GM19328 (cell line): ENCODE measurements around the gene STEAP1B.
"Not testable (repeated sequence)": the region's sequence is repeated elsewhere in the genome, so short reads cannot be mapped to it uniquely, and the experiment has no call there.

Source experiments
- ATAC-seq: cut with Tn5 transposase; IDR thresholded peaks from one replicate; pipeline ENCODE4 v1.9.1; 2021; ENCODE audit warnings: mild to moderate bottlenecking, moderate library complexity; ENCODE audit not compliant: unreplicated experiment

The STEAP1B gene

DNA sequence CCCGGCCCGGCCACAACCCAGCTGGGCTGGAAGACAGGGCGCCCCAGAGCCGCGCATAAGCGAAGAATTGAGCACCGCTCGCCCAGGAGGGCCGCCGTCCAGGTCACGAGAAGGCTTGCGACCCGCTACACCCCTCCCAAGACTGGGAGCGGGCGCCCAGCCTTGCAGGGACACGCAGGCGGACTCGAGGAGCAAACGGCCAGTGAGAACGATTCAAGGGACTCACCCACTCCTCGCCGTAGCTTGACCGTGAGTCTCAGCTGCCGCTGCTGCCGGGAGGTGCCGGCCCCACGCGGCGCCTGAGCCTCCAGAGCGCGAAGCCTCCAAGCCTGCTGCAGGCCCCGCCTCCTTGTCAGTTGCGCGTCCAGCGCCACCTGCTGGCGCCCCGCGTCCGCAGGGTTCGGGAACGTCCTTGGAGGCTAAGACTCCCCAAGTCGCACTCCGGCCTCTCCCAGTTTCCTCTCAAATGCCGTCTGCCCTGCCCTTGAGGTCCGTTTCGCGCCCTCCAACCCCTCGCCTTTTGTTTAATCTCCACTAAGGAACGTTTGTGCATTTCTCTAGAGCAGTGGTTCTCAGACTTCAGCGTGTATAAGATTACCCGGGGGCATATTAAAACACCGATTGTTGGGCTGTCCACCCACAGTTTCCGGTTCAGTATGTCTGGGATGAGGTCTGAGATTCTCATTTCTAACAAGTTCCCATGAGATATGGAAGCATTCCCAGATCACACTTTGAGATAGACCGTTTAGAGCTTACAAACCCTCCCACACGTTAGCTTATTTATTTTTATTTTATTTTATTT lies at the start of gene STEAP1B:
STEAP1B (minus strand) TSS at position 301 of the 802 bp plus-strand sequence. CDS start 5,333 bp downstream, outside the sequence.
- ATAC-seq, result peak; percentile 77

DNA sequence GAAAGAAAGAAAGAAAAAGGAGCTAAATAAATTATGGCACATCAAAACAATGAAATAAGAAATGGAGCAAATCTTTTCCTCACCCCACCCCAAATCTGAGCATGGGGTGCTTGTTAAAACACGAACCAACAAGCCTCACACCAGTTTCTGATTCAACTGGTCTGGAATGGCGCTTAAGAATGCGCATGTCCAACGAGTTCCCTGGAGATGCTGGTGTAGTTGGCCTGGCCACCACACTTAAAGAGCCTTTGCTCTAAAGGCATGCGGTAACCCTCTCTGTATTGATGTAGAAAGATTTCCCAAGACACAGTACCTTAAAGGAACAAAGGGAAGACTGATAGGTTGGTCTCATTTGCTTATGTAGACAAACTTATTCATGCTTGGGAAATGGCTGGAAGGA lies 49.1 kb upstream of the STEAP1B start:
- ATAC-seq, result no peak

GRCh38 chr7:22548313-22548712 lies 48.3 kb upstream of the STEAP1B start:
- ATAC-seq, result no peak

- ATAC-seq, result no peak
These were observed 46.8 kb upstream of the STEAP1B start for GRCh38 chr7:22546769-22547168.

DNA sequence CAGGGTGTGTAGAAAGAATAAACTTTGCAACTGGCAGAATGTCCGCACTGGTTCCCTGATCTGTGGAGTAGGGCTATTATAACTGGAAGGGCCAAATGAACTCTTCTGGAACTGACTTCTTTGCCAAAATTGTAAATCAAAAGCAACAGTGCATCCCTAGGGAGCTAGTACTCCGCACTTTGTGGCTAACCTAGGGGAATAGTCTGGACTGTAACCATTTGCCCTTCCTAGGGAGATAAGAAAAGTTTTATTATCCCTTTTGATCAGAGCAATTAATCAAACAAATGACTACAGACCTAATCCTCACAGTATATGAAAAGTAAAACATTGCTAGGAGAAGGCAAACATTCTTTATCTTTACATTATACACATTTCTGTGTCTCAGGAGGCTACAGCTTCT lies 45.5 kb upstream of the STEAP1B start:
- ATAC-seq, result no peak

DNA sequence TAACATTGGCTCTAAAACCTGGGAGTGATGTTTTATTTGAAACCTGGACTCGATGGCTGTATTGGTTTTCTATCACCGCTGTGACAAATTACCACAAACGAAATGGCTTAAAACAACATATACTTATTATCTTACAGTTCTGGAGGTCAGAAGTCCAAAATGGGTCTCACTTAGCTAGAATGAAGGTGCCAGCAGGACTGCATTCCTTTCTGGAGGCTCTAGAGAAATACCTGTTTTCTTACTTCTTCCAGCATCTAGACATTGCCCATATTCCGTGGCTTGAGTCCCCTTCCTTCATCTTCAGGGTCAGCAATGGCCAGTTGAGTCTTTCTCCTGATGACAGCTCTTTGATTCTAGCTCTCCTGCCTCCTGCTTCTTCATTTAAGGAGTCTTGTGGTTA lies 44.3 kb upstream of the STEAP1B start:
- no peak for ATAC-seq

GRCh38 chr7:22543169-22543568 lies 43.2 kb upstream of the STEAP1B start:
- no peak for ATAC-seq

- no peak for ATAC-seq
These were observed 42.7 kb upstream of the STEAP1B start for GRCh38 chr7:22542669-22543068.

DNA sequence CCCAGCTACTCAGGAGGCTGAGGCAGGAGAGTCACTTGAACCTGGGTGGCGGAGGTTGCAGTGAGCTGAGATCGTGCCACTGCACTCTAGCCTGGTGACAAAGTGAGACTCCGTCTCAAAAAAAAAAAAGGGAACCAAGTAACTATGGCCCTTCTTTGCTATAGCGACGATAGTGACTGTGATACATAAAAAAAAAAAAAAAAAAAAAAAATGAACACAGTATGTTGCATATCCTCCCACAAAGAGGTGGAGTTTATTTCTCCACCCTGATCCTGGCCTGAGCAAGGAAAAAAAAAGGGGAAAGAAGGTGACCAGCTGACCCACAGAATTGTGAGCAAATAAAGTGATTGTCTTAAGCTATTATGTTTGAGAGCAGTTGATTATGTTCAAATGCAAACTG lies 42.3 kb upstream of the STEAP1B start:
- ATAC-seq, result no peak

DNA sequence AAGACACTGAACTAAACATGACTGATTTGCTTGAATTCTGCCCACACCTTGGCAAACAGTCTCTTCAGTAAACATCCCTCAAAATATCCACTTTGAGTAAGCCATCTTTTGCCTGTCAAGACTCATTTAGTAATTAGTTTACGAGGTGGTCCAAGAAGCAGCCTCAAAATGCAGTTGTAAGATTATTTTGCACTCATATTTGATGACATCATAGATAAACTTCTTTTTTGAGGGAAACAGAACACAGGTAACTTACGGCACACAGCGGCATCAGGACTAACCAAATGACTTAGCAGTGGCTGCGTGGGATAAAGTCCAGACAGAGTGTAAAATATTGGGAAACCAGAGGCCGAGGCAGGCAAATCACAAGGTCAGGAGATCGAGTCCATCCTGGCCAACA lies 41.8 kb upstream of the STEAP1B start:
- ATAC-seq, result no peak

DNA sequence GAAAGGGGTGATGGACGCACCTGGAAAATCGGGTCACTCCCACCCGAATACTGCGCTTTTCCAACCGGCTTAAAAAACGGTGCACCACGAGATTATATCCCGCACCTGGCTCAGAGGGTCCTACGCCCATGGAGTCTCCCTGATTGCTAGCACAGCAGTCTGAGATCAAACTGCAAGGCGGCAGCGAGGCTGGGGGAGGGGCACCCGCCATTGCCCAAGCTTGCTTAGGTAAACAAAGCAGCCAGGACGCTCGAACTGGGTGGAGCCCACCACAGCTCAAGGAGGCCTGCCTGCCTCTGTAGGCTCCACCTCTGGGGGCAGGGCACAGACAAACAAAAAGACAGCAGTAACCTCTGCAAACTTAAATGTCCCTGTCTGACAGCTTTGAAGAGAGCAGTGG lies 28.5 kb upstream of the STEAP1B start:
- ATAC-seq, result not testable (repeated sequence)

DNA sequence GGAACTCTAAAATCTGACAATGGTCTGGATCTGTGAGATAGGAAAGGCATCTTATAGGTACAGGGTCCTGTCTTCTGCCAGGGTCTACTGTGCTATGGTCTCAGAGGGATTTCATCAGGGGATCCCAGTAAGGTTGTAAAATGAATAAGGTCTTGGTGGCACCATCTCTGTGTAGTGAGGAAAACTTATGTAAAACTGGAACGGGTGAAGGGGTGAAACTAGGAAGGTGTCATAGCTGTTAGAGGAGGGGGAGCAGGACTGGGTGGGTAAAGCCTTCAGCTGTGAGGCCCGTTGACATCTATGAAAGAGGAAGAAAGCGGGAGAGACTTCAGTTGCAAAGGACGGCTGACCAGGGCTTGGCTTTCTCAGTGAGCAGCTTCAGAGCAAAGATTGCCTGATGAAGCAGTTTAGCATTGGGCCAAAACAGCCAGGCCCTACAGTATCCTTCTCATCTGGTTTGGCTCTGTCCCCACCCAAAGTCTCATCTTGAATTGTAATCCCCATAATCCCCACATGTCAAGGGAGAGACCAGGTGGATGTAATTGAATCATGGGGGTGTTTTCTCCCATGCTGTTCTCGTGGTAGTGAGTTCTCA lies 24.5 kb upstream of the STEAP1B start:
- not testable (repeated sequence) for ATAC-seq

GRCh38 chr7:22523478-22524352 lies 23.7 kb upstream of the STEAP1B start:
- not testable (repeated sequence) for ATAC-seq

DNA sequence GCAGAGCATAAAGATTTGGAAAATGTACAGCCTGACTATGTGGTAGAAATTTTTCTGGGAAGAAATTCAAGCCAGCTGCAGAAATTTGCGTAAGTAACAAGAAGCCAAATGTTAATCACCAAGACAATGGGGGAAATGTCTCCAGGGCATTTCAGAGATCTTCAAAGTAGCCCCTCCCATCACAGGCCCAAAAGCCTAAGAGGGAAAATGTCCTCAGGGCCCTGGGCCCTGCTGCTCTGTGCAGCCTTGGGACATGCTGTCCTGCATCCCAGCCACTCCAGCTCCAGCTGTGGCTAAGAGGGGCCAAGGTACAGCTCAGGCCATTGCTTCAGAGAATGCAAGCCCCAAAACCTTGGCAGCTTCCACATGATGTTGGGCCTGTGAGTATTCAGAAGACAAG lies 19.6 kb upstream of the STEAP1B start:
- not testable (repeated sequence) for ATAC-seq

GRCh38 chr7:22516950-22517349 lies 17.0 kb upstream of the STEAP1B start:
- ATAC-seq, result not testable (repeated sequence)

DNA sequence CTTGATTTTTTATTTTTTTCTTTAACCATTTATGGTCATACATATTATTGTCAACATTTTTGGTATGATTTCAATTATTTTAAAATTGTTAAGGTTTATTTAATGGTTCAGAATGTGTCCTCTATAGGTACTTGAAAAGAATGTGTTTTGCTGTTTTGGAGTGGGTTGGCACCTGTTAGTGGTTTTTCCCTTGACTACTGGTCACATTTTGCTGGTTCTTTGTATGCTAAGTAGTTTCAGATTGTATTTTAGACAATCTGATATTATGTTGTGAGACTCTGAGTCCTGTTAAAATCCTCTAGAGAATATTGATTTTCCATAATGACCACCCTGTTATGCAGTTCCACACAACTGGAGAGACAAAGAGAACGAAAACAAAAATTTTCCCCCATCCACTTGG lies 15.0 kb upstream of the STEAP1B start:
- ATAC-seq, result not testable (repeated sequence)

DNA sequence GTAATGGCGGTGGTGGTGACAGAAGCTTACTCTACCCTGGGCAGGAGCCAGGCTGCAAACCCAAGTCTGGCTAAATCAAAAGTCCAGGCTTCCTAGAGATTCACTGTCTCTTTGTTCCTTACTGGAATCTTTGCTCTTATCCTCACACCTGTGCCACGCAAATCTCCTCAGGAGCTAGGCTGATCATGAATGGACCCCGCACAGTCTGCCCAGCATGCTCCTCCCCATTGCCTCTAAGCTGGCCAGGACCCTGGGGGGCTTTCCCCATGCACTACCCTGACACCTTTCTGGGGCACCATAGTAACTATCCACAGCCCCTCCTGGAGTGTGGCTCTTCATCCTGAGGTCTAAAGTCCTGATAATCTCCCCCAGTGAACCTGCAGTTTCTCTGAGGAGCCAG lies 7.3 kb upstream of the STEAP1B start:
- not testable (repeated sequence) for ATAC-seq

DNA sequence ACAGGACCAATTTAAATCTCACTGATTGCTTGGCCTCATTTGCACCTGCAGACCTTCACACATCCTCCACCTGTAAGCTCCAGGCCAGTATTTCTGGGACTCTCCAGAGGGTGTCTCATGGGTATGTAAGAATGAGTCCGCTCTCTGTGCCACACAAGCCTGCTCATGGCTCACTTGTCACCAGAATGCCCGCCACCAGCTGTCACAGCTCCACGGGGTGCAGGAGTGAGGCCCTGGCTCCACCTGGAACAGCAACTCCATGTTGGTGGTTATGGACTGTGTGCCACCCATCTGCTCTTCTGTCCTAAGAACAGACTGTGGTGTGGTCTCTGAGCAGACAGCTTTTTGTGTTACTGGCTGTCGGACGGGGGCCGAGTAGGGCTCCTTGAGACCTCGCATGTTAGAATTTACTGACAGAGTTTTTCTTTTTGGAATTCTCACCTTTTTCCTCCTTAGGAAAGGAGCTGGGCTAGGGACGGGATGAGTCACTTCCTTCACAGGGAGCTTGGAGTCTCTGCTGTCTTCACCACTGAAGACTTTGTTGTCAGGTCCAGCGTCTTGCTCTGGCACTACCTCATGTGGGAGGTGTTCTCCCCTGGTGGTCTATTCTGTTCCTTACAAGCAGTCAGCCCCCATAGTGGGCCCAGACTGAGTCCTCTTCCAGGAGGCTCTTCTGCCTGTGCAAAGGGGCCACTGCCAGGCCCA lies 6.5 kb upstream of the STEAP1B start:
- ATAC-seq, result not testable (repeated sequence)

- not testable (repeated sequence) for ATAC-seq
These were observed 4.5 kb upstream of the STEAP1B start for GRCh38 chr7:22504519-22504918.

DNA sequence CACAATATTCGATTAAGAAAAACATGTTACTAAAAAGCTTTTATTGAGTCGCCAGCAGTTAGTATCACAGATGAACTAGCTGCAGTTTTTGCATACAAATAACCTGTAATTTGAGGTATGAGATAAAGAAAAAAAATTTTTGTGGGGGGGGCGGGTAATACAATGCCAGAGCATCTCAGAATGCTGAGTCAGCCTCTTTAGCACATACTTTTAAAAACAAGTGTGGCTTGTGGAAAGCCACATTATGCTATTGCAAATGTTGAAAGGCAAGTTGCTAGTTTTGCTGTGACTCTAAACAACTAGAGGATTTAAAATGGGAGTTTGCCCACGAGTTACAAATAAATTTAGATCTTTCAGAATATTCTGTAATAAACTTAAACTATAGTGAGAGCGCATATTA lies 2.1 kb upstream of the STEAP1B start:
- not testable (repeated sequence) for ATAC-seq

DNA sequence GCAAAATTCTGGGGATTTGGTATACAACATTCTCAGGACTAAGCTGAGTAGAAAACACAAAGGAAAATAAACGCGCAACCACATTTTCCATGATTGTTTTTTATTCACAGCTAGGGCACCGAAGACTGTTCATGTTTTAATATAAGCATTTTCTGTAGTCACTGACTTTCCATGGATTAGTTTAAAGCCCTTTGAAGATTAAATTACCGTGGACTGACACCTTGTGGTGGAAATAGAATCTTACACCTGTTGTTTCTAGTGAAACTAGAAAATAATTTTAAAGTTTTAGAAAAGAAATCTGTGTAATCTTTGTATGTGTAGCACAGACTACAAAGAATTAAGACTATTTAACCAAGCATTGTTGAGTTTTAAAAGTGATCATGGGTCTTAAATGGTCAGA lies 1.3 kb upstream of the STEAP1B start:
- ATAC-seq, result not testable (repeated sequence)
